ENCODE data around the gene IGSF21.

The IGSF21 gene

GRCh38 chr1:18319099-18319498, 211.5 kb downstream of the IGSF21 start:
- Histone ChIP-seq H3K4me1 (ENCODE audit: control insufficient read depth, insufficient read depth, low read length) (no peaks in the 10 kb centered on the region), H3K4me3 (ENCODE audit: low read length) (no peak overlapping the region), H3K27me3 (ENCODE audit: control insufficient read depth, insufficient read depth, low read length) (no peaks in the 10 kb centered on the region), H3K4me2 (ENCODE audit: low read length) (no peak overlapping the region), H3K36me3 (ENCODE audit: insufficient read depth, low read length) (no peaks in the 10 kb centered on the region), H3K9ac (ENCODE audit: low read depth, low read length) (no peak overlapping the region), H3K9me3 (replicated peaks; ENCODE audit: low read length) (peaks cover 12% of the 10 kb centered on the region)

- no peak overlapping the region for H3K9ac ChIP-seq (ENCODE audit: low read depth, low read length)
- no peaks in the 10 kb centered on the region for H3K4me1 ChIP-seq (ENCODE audit: control insufficient read depth, insufficient read depth, low read length)
- H3K27me3 ChIP-seq (ENCODE audit: control insufficient read depth, insufficient read depth, low read length) = no peaks in the 10 kb centered on the region
- no peak overlapping the region for H3K4me3 ChIP-seq (ENCODE audit: low read length)
- no peaks in the 10 kb centered on the region for H3K36me3 ChIP-seq (ENCODE audit: insufficient read depth, low read length)
- no peak overlapping the region for H3K4me2 ChIP-seq (ENCODE audit: low read length)
- H3K9me3 ChIP-seq (replicated peaks; ENCODE audit: low read length) = peaks cover 16% of the 10 kb centered on the region
These were observed 212.5 kb downstream of the IGSF21 start for GRCh38 chr1:18320051-18320450.

DNA sequence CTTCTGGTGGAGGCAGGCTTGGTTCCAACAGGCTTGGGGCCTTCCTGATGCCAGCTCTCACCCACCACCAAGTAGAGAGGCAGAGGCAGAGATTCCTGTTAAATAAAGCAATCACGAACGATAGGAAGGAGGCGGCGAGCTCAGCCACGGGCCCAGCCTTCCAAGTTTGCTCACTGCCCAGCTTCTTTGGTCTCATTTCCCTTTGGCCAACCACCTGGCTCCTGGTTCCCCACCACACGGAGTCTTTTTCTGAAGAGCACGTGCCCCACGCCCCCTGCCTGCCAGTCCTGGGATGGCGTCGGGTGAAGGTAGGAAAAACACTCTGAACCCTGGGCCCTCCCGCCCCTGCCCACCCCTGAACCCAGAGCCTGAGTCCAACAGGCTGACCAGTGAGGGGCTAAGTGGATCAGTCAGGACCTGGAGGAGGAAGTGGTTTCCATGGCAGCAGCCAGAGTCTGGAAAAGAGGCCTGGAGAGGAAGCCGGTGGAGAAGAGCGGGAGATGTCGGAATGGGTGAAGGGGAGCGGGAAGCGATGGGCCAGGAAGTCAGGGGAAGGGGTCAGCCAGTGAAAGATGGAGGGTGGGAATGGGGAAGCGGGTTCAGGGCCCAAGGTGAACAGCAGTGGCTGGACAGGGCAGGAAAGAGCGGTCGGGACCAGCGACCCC, 214.9 kb downstream of the IGSF21 start:
- Histone ChIP-seq H3K4me3 (ENCODE audit: low read length) (no peak overlapping the region), H3K9me3 (replicated peaks; ENCODE audit: low read length) (peaks cover 9% of the 10 kb centered on the region), H3K27me3 (ENCODE audit: control insufficient read depth, insufficient read depth, low read length) (no peaks in the 10 kb centered on the region), H3K9ac (ENCODE audit: low read depth, low read length) (no peak overlapping the region), H3K4me1 (ENCODE audit: control insufficient read depth, insufficient read depth, low read length) (no peaks in the 10 kb centered on the region), H3K36me3 (ENCODE audit: insufficient read depth, low read length) (no peaks in the 10 kb centered on the region), H3K4me2 (ENCODE audit: low read length) (no peak overlapping the region)

DNA sequence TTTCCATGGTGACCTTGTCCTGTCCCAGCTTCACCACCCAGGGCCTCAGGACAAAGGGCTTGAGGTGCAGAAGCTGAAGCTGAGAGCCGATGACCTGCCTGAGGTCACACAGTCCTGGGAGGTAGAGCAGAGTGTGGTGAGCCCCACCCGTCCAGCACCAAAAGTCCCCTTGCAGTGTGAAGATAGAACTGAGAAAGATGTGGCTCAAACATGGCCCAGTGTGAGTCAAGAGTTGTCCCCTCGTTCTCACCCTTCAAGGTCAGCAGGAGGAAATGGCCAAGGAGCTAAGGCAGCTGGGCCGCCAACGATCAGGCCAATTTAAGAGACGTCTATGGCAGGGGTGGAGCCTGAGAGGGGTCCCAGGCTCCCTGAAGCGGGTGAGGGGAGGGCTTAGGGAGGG, 215.7 kb downstream of the IGSF21 start:
- H3K36me3 ChIP-seq (ENCODE audit: insufficient read depth, low read length) = no peaks in the 10 kb centered on the region
- H3K9me3 ChIP-seq (replicated peaks; ENCODE audit: low read length) = peaks cover 9% of the 10 kb centered on the region
- H3K9ac ChIP-seq (ENCODE audit: low read depth, low read length) = no peak overlapping the region
- no peaks in the 10 kb centered on the region for H3K4me1 ChIP-seq (ENCODE audit: control insufficient read depth, insufficient read depth, low read length)
- no peaks in the 10 kb centered on the region for H3K27me3 ChIP-seq (ENCODE audit: control insufficient read depth, insufficient read depth, low read length)
- H3K4me2 ChIP-seq (ENCODE audit: low read length) = no peak overlapping the region
- H3K4me3 ChIP-seq (ENCODE audit: low read length) = no peak overlapping the region

DNA sequence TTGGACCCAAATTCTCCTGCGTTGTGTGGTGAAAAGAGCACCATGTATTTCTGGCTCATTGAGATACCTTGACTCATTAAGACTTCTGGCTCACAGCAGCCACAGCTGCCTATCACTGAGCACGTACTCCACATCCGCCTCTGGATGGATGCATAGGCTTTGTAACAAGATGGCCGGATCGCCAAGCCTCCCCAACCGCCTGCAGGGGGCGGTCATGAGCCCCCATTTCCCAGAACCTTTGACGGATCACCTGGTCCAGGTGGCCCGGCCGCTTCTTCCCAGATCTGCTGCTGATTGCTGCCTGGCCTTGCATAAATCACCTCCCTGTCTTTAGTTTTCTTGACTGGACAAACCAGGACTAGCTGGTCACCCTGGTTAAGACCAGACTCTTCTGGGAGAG, 216.6 kb downstream of the IGSF21 start:
- H3K27me3 ChIP-seq (ENCODE audit: control insufficient read depth, insufficient read depth, low read length) = no peaks in the 10 kb centered on the region
- H3K36me3 ChIP-seq (ENCODE audit: insufficient read depth, low read length) = no peaks in the 10 kb centered on the region
- H3K9ac ChIP-seq (ENCODE audit: low read depth, low read length) = no peak overlapping the region
- no peak overlapping the region for H3K4me2 ChIP-seq (ENCODE audit: low read length)
- H3K4me3 ChIP-seq (ENCODE audit: low read length) = no peak overlapping the region
- peaks cover 9% of the 10 kb centered on the region for H3K9me3 ChIP-seq (replicated peaks; ENCODE audit: low read length)
- no peaks in the 10 kb centered on the region for H3K4me1 ChIP-seq (ENCODE audit: control insufficient read depth, insufficient read depth, low read length)

DNA sequence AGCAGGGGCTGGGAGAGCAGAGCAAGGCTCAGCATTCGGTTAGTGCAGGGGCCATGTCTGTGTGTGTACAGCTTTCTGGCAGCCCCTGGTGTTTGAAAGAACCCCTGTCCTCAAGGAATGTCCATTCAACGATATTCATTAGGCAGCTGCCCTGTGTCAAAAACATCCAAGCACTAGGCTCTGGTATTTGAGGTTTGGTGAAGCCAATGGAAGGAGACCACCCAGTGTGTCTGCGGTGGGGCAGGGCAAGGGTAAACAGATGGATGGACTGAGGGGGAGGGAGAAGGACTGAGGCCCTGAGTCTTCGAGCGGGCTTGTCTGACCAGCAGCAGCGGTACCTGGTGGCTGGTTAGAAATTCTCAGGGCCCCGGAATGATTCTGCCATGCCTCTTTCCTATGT, 217.5 kb downstream of the IGSF21 start:
- Histone ChIP-seq H3K4me1 (ENCODE audit: control insufficient read depth, insufficient read depth, low read length) (no peaks in the 10 kb centered on the region), H3K4me3 (ENCODE audit: low read length) (no peak overlapping the region), H3K4me2 (ENCODE audit: low read length) (no peak overlapping the region), H3K9me3 (replicated peaks; ENCODE audit: low read length) (peaks cover 12% of the 10 kb centered on the region), H3K36me3 (ENCODE audit: insufficient read depth, low read length) (no peaks in the 10 kb centered on the region), H3K9ac (ENCODE audit: low read depth, low read length) (no peak overlapping the region), H3K27me3 (ENCODE audit: control insufficient read depth, insufficient read depth, low read length) (no peaks in the 10 kb centered on the region)

- Histone ChIP-seq H3K27me3 (ENCODE audit: control insufficient read depth, insufficient read depth, low read length) (no peaks in the 10 kb centered on the region), H3K4me1 (ENCODE audit: control insufficient read depth, insufficient read depth, low read length) (no peaks in the 10 kb centered on the region), H3K9ac (ENCODE audit: low read depth, low read length) (no peak overlapping the region), H3K9me3 (replicated peaks; ENCODE audit: low read length) (peaks cover 12% of the 10 kb centered on the region), H3K4me2 (ENCODE audit: low read length) (no peak overlapping the region), H3K4me3 (ENCODE audit: low read length) (no peak overlapping the region), H3K36me3 (ENCODE audit: insufficient read depth, low read length) (no peaks in the 10 kb centered on the region)
These were observed 218.8 kb downstream of the IGSF21 start for GRCh38 chr1:18326211-18326897.

DNA sequence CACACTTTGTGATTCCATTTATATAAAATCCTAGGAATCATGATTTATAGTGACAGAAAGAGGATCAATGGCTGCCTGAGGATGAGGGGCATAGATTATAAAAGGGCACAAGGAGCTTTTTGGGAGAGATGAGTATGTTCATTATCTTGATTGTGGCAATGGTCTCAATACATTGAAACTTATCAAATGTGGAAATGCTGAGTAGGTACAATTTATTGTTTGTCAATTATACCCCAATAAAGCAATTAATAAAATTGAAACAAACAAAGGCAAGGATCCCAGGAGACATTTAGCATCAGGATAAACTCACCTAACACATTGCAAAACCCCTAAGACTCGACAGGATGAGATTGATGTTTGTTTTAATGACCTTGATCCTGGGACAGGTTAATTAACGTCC, 220.1 kb downstream of the IGSF21 start:
- Histone ChIP-seq H3K4me2 (ENCODE audit: low read length) (no peak overlapping the region), H3K27me3 (ENCODE audit: control insufficient read depth, insufficient read depth, low read length) (no peaks in the 10 kb centered on the region), H3K4me1 (ENCODE audit: control insufficient read depth, insufficient read depth, low read length) (no peaks in the 10 kb centered on the region), H3K9me3 (replicated peaks; ENCODE audit: low read length) (peaks cover 15% of the 10 kb centered on the region), H3K4me3 (ENCODE audit: low read length) (no peak overlapping the region), H3K36me3 (ENCODE audit: insufficient read depth, low read length) (no peaks in the 10 kb centered on the region), H3K9ac (ENCODE audit: low read depth, low read length) (no peak overlapping the region)

- Histone ChIP-seq H3K27me3 (ENCODE audit: control insufficient read depth, insufficient read depth, low read length) (no peaks in the 10 kb centered on the region), H3K4me2 (ENCODE audit: low read length) (no peak overlapping the region), H3K9me3 (replicated peaks; ENCODE audit: low read length) (peaks cover 15% of the 10 kb centered on the region), H3K4me1 (ENCODE audit: control insufficient read depth, insufficient read depth, low read length) (no peaks in the 10 kb centered on the region), H3K9ac (ENCODE audit: low read depth, low read length) (no peak overlapping the region), H3K36me3 (ENCODE audit: insufficient read depth, low read length) (no peaks in the 10 kb centered on the region), H3K4me3 (ENCODE audit: low read length) (no peak overlapping the region)
These were observed 221.2 kb downstream of the IGSF21 start for GRCh38 chr1:18328803-18329202.

- Histone ChIP-seq H3K9ac (ENCODE audit: low read depth, low read length) (no peak overlapping the region), H3K4me3 (ENCODE audit: low read length) (no peak overlapping the region)
These were observed 222.1 kb downstream of the IGSF21 start for GRCh38 chr1:18329469-18330253.

GRCh38 chr1:18332576-18332975, 225.0 kb downstream of the IGSF21 start:
- H3K4me2 ChIP-seq (ENCODE audit: low read length) = no peak overlapping the region
- H3K9ac ChIP-seq (ENCODE audit: low read depth, low read length) = no peak overlapping the region
- H3K36me3 ChIP-seq (ENCODE audit: insufficient read depth, low read length) = no peaks in the 10 kb centered on the region
- no peaks in the 10 kb centered on the region for H3K27me3 ChIP-seq (ENCODE audit: control insufficient read depth, insufficient read depth, low read length)
- H3K4me3 ChIP-seq (ENCODE audit: low read length) = no peak overlapping the region
- peaks cover 25% of the 10 kb centered on the region for H3K9me3 ChIP-seq (replicated peaks; ENCODE audit: low read length)
- H3K4me1 ChIP-seq (ENCODE audit: control insufficient read depth, insufficient read depth, low read length) = no peaks in the 10 kb centered on the region

More at GRCh38 chr1:18329469-18330253, 222.1 kb downstream of the IGSF21 start:
- Histone ChIP-seq H3K4me1 (ENCODE audit: control insufficient read depth, insufficient read depth, low read length) (no peaks in the 10 kb centered on the region), H3K4me2 (ENCODE audit: low read length) (no peak overlapping the region), H3K9me3 (replicated peaks; ENCODE audit: low read length) (peaks cover 17% of the 10 kb centered on the region), H3K36me3 (ENCODE audit: insufficient read depth, low read length) (no peaks in the 10 kb centered on the region), H3K27me3 (ENCODE audit: control insufficient read depth, insufficient read depth, low read length) (no peaks in the 10 kb centered on the region)

Data from skeletal muscle satellite cell (primary cell).